Kidney (tissue), 2 donors: Measurements from ENCODE around the gene LRRC26. TPM values are rescaled to one million over a fixed set of nuclear protein-coding genes. Genes with fewer than 3 reads are reported as not detected.

Experiments
- microRNA-seq: library from miRNA; unstranded; fragments of <30 nt; microRNA quantifications from one replicate; pipeline ENCODE4 v1.2.0, GENCODE V29; 2020
- polyA plus RNA-seq: library from polyadenylated mRNA; stranded (reverse); fragments of 350-450 nt; fragmentation: Illumina TruSeq; extraction: RNeasy Lipid Tissue Mini Kit (QIAGEN cat#74804); gene quantifications from one replicate; pipeline ENCODE4 v1.2.3, GENCODE V29; 2014; ENCODE audit warnings: low read depth, low replicate concordance; ENCODE audit not compliant: insufficient read depth
- total RNA-seq: library from RNA; stranded (reverse); fragmentation: NEBNext Ultra II Directional; extraction: Animal tissue kit (Norgen Biotek cat#: 25700); gene quantifications from one replicate; pipeline ENCODE4 v1.2.1, GENCODE V29; 2021
- donor health status: DM: yes; HTN: yes; CAD: no.

Gene LRRC26
- total and polyA plus RNA-seq, 2 donors from 2014 or later: 0.25 TPM; not detected in 1

Small RNA genes lying within 50 kb of the gene (microRNA-seq; reads per million reads assigned to microRNA genes)
- not detected for gene MIR3621

Other genes with a start within 250 kb of the LRRC26 start
Only the 30 nearest of the 31 such genes appear.
- gene C8G, start 224.8 kb downstream of the LRRC26 start, total RNA-seq: 1.9 TPM
- gene C8G, start 224.8 kb downstream of the LRRC26 start, polyA plus RNA-seq: 2.1 TPM
- 42.9 TPM for gene LCN12, start 217.8 kb downstream of the LRRC26 start, total RNA-seq
- 35.5 TPM for gene LCN12, start 217.8 kb downstream of the LRRC26 start, polyA plus RNA-seq
- 236 TPM for gene PTGDS, start 192.5 kb downstream of the LRRC26 start, total RNA-seq
- 709 TPM for gene PTGDS, start 192.5 kb downstream of the LRRC26 start, polyA plus RNA-seq
- gene LCNL1, start 187.1 kb downstream of the LRRC26 start, total RNA-seq: 1.4 TPM
- 0.54 TPM for gene LCNL1, start 187.1 kb downstream of the LRRC26 start, polyA plus RNA-seq
- 54.2 TPM for gene PAXX, start 177.6 kb downstream of the LRRC26 start, total RNA-seq
- gene PAXX, start 177.6 kb downstream of the LRRC26 start, polyA plus RNA-seq: 80.9 TPM
- 4.0 TPM for gene CLIC3, start 173.5 kb downstream of the LRRC26 start, total RNA-seq
- 2.1 TPM for gene CLIC3, start 173.5 kb downstream of the LRRC26 start, polyA plus RNA-seq
- 72.1 TPM for gene ABCA2, start 141.8 kb downstream of the LRRC26 start, total RNA-seq
- 39.2 TPM for gene ABCA2, start 141.8 kb downstream of the LRRC26 start, polyA plus RNA-seq
- 0.60 TPM for gene FUT7, start 138.0 kb downstream of the LRRC26 start, total RNA-seq
- gene FUT7, start 138.0 kb downstream of the LRRC26 start, polyA plus RNA-seq: not detected
- 189 TPM for gene NPDC1, start 123.9 kb downstream of the LRRC26 start, total RNA-seq
- gene NPDC1, start 123.9 kb downstream of the LRRC26 start, polyA plus RNA-seq: 80.2 TPM
- gene ENTPD2, start 116.0 kb downstream of the LRRC26 start, total RNA-seq: 9.3 TPM
- 5.5 TPM for gene ENTPD2, start 116.0 kb downstream of the LRRC26 start, polyA plus RNA-seq
- gene SAPCD2, start 99.5 kb downstream of the LRRC26 start, total RNA-seq: 2.3 TPM
- 1.7 TPM for gene SAPCD2, start 99.5 kb downstream of the LRRC26 start, polyA plus RNA-seq
- 12.7 TPM for gene UAP1L1, start 92.5 kb downstream of the LRRC26 start, total RNA-seq
- gene UAP1L1, start 92.5 kb downstream of the LRRC26 start, polyA plus RNA-seq: 14.4 TPM
- gene MAN1B1, start 83.1 kb downstream of the LRRC26 start, total RNA-seq: 63.2 TPM
- 57.3 TPM for gene MAN1B1, start 83.1 kb downstream of the LRRC26 start, polyA plus RNA-seq
- gene DPP7, start 55.3 kb downstream of the LRRC26 start, total RNA-seq: 164 TPM
- 205 TPM for gene DPP7, start 55.3 kb downstream of the LRRC26 start, polyA plus RNA-seq
- gene GRIN1, start 30.9 kb downstream of the LRRC26 start, total RNA-seq: 0.47 TPM
- gene GRIN1, start 30.9 kb downstream of the LRRC26 start, polyA plus RNA-seq: not detected
- not detected for gene TMEM210, start 2.0 kb upstream of the LRRC26 start, total RNA-seq
- gene TMEM210, start 2.0 kb upstream of the LRRC26 start, polyA plus RNA-seq: not detected
- 57.2 TPM for gene ANAPC2, start 18.5 kb upstream of the LRRC26 start, total RNA-seq
- 19.9 TPM for gene ANAPC2, start 18.5 kb upstream of the LRRC26 start, polyA plus RNA-seq
- gene SSNA1, start 18.6 kb upstream of the LRRC26 start, total RNA-seq: 52.5 TPM
- 131 TPM for gene SSNA1, start 18.6 kb upstream of the LRRC26 start, polyA plus RNA-seq
- gene TPRN, start 30.7 kb upstream of the LRRC26 start, total RNA-seq: 49.5 TPM
- 47.2 TPM for gene TPRN, start 30.7 kb upstream of the LRRC26 start, polyA plus RNA-seq
- gene TMEM203, start 35.6 kb upstream of the LRRC26 start, total RNA-seq: 36.3 TPM
- 53.5 TPM for gene TMEM203, start 35.6 kb upstream of the LRRC26 start, polyA plus RNA-seq
- 17.8 TPM for gene NDOR1, start 35.6 kb upstream of the LRRC26 start, total RNA-seq
- 5.9 TPM for gene NDOR1, start 35.6 kb upstream of the LRRC26 start, polyA plus RNA-seq
- 7.0 TPM for gene RNF208, start 52.2 kb upstream of the LRRC26 start, total RNA-seq
- gene RNF208, start 52.2 kb upstream of the LRRC26 start, polyA plus RNA-seq: 22.8 TPM
- gene CYSRT1, start 55.1 kb upstream of the LRRC26 start, total RNA-seq: 0.94 TPM
- 1.3 TPM for gene CYSRT1, start 55.1 kb upstream of the LRRC26 start, polyA plus RNA-seq
- 0.85 TPM for gene RNF224, start 57.5 kb upstream of the LRRC26 start, total RNA-seq
- gene RNF224, start 57.5 kb upstream of the LRRC26 start, polyA plus RNA-seq: 0.80 TPM
- gene SLC34A3, start 60.9 kb upstream of the LRRC26 start, total RNA-seq: 0.13 TPM
- 36.0 TPM for gene SLC34A3, start 60.9 kb upstream of the LRRC26 start, polyA plus RNA-seq
- 258 TPM for gene TUBB4B, start 71.2 kb upstream of the LRRC26 start, total RNA-seq
- gene TUBB4B, start 71.2 kb upstream of the LRRC26 start, polyA plus RNA-seq: 394 TPM
- 0.38 TPM for gene STPG3, start 81.2 kb upstream of the LRRC26 start, total RNA-seq
- not detected for gene STPG3, start 81.2 kb upstream of the LRRC26 start, polyA plus RNA-seq
- gene NELFB, start 85.3 kb upstream of the LRRC26 start, total RNA-seq: 57.3 TPM
- gene NELFB, start 85.3 kb upstream of the LRRC26 start, polyA plus RNA-seq: 43.8 TPM
- 23.8 TPM for gene TOR4A, start 107.7 kb upstream of the LRRC26 start, total RNA-seq
- 4.9 TPM for gene TOR4A, start 107.7 kb upstream of the LRRC26 start, polyA plus RNA-seq
- 4.7 TPM for gene NRARP, start 132.2 kb upstream of the LRRC26 start, total RNA-seq
- gene NRARP, start 132.2 kb upstream of the LRRC26 start, polyA plus RNA-seq: 1.7 TPM